Measurements from ENCODE around the gene NUDT22.

The NUDT22 gene

GRCh38 chr11:64278576-64279190, 52.6 kb downstream of the NUDT22 start:
- no peak for DNase-seq

Data from effector CD8-positive, alpha-beta T cell (primary cell).